HG03025 (cell line): Measurements from ENCODE around the gene SETD3.

ENCODE experiments used
- ATAC-seq: cut with Tn5 transposase; IDR thresholded peaks from one replicate; pipeline ENCODE4 v1.9.1; 2021; ENCODE audit warnings: mild to moderate bottlenecking, moderate library complexity; ENCODE audit not compliant: unreplicated experiment, low FRiP score

The SETD3 gene

DNA sequence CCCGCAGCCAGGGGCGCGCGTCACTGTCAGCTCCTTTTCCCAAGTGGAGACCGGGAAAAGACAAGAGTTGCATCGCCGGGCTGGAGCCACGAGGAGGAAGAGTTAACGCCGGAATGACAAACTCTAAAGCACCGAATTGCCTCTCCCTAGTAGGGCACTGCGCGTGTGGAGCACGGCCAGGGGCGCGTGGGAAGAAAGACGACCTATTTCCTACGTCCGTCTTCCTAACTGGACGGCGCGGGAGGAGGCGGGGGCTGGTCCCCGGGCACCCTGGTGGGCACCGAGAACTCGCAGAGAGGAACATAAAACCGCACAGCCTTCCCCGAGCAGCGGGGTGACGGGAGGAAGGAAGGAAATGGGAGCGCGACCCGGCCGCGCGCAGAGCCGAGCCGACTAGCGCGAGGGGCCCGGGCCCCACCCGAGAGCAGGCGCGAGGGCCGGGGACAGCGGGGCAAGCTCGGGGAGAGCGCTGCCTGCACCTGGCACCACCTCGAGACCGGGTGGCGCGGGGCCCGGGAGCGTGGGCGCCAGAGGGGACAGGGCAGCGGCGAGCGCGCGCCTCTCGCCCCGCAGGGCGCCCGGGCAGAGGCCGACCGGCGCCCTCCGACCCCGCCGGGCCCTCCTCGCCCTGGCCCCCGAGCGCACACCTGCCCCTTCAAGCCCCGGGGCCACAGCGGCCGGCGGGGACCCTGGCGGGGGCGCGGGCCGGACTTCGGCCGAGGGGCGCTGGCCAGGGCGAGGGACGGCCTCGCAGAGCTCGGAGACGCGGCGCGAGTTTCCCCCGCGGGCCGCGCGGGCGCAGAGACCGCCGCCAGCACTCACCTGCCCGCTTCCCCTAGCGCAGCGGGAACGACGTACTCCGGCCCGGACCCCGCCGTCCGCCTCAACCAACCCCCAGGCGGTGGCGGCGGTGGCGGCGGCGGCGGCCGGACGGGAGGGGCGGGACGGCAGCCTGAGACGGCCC is at the start of gene SETD3:
SETD3 (minus strand) TSS at position 954 of the 964 bp plus-strand sequence. CDS start 15,054 bp downstream, outside the sequence.
- peak; percentile 5 for ATAC-seq

DNA sequence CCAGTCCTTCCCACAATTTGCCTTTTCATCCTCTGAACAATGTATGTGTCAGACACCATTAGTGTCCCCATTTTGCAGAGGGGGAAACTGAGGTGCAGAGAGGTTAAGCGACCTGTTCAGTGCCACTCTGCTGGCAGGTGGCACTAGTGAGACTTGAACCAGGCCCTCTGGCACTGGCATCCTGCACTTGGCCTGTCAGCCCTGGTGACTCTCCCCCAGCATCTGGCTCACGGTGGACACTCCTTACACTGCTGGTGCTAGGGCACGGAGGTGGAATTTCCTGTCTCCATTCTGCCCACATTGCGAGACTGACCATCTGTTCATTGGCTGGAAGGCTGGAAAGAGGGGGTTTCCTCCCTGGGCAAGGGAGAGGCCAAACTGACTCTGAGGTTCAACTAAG is 49.2 kb upstream of the SETD3 start:
- no peak for ATAC-seq

GRCh38 chr14:99527427-99528076 is 46.9 kb upstream of the SETD3 start:
- no peak for ATAC-seq

GRCh38 chr14:99527026-99527425 is 46.4 kb upstream of the SETD3 start:
- no peak for ATAC-seq

DNA sequence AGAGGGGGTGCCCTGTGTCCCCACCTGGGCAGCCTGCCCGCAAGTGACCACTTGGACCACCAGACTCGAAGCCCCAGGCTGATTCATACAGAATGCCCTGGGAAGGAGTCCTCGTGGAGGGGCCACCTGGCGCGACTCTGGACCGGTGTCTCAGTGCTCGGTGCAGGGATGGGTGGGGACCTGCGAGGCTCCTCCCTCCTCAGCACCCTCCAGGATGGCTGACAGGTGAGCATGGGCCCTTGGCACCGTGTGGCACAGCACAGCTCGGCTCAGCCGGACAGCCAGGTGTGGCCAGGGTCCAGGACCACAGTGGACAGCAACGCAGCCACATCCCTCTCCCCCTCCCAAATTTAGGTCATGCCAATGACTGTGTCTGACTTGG is 45.0 kb upstream of the SETD3 start:
- ATAC-seq = no peak

GRCh38 chr14:99524804-99525698 is 44.4 kb upstream of the SETD3 start:
- ATAC-seq = no peak

DNA sequence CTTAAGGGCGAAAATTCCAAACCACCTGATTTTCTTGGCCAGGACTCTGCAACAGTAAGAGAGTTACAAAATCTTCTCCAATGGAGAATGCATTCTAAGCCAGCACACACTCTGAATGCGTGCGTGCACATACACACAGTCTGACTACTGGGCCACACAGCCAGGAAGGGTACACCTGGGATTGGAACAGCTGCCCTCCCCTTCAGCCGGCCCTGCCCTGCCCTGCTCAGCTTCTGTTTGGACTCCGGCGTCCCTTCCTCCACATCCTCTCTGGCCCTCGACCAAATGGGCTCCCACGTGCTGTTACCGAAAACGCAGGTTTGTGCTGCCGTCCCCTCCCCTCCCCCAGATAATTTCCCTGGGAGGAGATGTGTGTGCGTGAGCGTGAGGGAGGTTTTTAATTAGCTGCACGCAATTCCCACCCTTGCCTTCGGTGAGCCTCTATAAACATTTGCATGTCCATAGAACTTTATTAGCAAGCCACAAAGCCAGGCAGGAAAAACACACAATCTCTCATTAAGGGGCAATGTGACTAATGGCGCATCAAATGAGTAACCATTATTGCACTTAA is 43.5 kb upstream of the SETD3 start:
- no peak for ATAC-seq

DNA sequence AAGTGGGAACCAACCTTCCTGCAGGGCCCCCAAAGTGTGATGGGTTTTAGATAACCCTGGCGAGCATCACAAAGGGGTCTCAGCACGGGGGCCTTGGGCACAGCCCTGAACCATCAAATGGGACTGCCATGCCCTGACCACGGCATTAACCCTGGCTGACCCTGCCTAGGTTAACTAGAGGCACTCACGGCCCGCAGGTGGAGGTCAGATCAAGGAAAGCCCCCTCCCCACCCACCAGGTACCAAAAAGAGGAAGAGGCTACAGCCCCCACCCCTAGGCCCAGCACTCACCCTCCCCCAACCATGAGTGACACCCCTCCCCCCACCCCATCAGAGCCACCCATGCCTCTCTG is 43.0 kb upstream of the SETD3 start:
- ATAC-seq = no peak

DNA sequence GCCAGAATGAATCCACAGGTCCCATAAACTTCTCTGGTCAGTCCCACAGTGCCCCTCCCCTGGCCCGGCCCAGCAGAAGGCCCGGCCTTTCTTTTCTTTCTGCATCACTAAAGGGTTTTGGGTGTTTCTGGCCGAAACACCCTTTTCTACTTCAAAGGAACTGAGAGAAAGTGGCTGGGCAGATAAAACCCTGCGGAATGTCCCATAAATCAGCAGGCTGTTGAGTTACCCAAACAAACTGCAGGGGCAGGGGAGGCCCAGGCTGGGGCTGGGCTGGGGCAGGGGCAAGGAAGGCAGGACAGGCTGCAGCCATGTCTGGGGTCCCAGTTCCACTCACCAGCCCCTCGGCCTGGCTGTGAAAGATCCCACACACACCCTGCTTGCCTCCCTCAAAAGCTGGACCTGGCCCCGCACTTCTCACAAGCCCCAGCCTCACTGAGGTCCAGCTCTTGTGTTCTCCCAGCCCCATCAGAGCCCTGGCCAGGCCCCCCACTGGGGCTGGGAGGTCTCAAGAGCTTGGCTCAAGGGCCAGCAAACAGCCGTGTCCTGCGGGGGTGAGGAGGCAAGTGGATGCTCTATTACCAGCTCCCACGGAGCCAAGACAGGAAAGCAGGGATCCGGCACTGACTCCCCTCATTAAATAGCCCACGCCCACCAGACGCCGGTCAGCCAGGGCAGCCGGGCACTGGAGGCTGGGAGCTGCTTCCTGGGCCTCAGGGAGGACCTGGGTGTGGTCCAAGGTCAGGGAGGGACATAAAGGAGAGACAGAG is 42.5 kb upstream of the SETD3 start:
- ATAC-seq = no peak

DNA sequence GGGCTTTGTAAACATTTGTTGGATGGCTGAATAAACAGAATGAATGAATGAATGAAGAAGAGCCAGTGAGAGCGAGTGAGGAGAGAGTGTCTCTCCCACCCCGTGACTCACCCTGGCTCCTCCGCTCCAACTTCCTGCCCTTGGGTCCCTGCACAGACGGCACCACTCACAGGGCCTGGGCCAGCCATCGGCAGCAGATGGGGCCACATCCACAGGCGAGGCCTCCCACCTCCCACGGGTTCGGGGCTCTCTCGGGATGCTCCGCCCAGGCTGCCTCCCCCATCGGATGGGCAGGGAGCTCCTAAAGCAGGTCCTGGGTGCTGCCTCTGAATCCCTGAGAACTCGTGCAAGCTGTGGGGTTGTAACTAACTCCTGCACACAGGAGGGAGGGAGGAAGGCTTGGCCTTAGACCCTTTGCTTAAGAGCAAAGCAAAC is 41.8 kb upstream of the SETD3 start:
- ATAC-seq = no peak

GRCh38 chr14:99522025-99522401 is 41.4 kb upstream of the SETD3 start:
- no peak for ATAC-seq

DNA sequence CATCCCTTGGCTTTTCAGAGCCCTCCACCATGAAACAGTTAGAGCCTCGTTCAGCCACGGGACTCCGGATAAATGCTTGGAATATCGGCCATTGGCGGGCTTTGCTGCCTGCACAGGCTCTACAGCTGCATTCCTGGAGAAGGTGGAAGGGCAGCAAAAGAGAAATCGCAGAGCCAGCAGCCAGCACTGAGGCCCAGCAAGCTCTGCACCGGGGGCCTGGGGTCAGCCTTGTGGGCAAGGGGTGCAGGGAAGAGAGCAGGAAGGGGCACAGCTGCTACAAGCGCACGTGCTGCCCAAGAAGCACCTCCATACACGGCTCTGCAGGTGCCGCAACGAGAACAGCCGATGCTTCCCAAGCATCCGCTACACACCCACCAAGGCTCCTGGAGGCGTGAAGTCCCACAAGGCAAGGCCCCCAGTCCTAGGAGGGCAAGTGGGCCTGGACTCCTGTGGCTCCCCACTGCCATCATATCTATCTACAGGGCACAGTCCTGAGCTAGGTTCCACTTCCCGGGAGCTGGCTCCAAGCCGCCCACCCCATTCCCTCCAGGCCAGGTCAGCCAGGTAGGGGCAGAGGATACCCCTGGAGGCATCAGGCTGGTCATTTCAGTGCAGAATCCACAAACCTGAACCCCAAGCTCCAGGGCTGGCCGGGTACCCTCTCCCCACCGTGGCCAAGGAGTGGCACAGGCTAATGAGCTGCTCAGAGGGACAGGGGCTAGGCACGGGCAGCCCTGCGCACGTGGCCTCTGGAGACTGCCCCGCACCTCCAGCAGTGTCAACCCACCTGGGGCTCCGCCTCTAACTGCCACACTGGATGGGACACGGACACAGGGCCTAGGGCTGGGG is 40.7 kb upstream of the SETD3 start:
- no peak for ATAC-seq

DNA sequence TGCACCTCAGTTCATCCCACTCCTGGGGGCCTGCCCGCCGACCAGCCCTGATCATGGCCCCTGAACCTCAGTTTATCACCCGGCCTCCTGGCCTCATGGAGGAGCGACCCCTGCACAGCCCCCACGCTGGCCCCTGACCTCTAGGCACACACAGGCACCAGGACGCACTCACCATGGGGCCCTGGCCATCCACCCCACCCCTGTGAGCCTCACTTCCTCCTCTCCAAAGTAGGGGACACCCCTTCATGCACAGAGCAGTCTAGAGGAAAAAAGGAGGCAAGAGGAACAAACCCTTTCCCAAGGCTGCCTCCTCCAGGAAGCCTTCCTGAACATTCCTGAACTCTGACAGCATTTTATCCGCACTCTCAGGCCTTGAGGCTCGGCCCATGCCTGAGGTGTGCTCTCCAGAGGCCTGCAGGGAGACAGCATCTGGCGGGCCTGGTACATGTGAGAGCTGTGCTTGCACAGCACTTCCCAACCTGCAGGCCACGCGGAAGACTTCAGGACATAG is 40.0 kb upstream of the SETD3 start:
- ATAC-seq = no peak

DNA sequence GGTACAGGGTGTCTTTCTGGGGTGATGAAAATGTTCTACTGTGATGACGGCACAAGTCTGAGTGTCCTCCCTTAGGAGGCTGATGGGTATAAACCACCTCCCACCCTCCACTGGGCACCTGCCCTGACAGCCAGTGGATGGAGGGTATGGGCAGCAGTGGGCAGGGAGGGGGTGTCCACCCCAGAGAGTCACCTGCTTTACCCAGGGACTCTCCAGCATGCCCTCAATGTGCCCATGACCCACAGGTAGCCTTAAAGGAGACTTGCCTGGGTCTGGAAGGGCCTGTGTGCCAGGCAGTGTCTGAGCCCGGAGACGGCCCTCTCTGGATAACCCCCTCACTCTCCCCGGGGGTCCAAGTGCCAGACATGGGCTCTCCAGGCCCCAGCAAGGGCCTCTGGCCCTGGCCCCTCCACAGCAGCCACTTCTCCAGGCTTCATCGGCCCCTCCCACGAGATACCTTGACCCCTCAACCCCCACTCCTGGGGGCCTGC is 39.3 kb upstream of the SETD3 start:
- ATAC-seq = no peak

DNA sequence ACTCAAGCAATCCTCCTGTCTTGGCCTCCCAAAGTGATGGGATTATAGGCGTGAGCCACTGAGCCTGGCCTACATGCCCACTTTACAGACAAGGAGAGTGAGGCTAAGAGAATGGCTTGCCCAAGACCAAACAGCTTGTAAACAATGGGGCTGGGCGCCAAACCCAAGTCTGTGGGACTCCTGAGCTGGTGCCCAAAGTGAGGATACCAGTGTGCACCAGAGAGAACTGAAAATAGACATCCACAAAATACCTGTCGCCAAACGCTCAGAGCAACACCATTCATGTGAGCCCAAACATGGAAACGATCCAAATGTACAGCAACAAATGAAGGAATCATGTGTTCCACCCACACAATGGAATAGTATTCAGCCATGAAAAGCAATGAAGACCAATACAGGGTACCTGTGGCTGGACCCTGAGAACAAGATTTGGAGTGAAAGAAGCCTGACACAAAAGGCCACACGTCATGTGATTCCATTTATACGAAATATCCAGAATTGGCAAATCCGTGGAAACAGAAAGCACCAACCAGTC is 38.8 kb upstream of the SETD3 start:
- no peak for ATAC-seq

- ATAC-seq = no peak
Observed at GRCh38 chr14:99518441-99519346, 38.0 kb upstream of the SETD3 start.

GRCh38 chr14:99517643-99518381 is 37.2 kb upstream of the SETD3 start:
- ATAC-seq = no peak
